A673 (cell line): ENCODE results near the gene TMEM255A.
"Not testable (repeated sequence)": the region's sequence is repeated elsewhere in the genome, so short reads cannot be mapped to it uniquely, and the experiment has no call there.

Source experiments
- CTCF ChIP-seq: fragments of 300-800, 200-600 bp; sonication (generic); conservative IDR thresholded peaks from 2 replicates; pipeline ENCODE4 v1.5.1; 2017; ENCODE audit warnings: low read depth, mild to moderate bottlenecking, antibody characterized with exemption, low read length, moderate library complexity, mixed read lengths
- EZH2 ChIP-seq: fragments of 200-600 bp; sonication (generic); IDR thresholded peaks from 2 replicates; pipeline ENCODE4 v1.6.1; 2017; ENCODE audit warnings: borderline replicate concordance, low read depth, mild to moderate bottlenecking, mixed read lengths, antibody characterized with exemption, low read length; ENCODE audit not compliant: poor library complexity, severe bottlenecking

- TF ChIP-seq CTCF, EZH2: not testable (repeated sequence)
These were observed 33.3 kb upstream of the TMEM255A start for GRCh38 chrX:120344566-120344965.
